ENCODE data around the gene FGF9.

FGF9 gene

GRCh38 chr13:21674490-21675009 lies 3.7 kb downstream of the FGF9 start:
- no peak for DNase-seq (ENCODE audit: low read depth, low spot score)

- DNase-seq (ENCODE audit: low read depth, low spot score), result no peak
Observed at GRCh38 chr13:21675095-21675991, 4.5 kb downstream of the FGF9 start.

- DNase-seq (ENCODE audit: low read depth, low spot score), result no peak
Observed at GRCh38 chr13:21676611-21677021, 5.7 kb downstream of the FGF9 start.

GRCh38 chr13:21677075-21677623 lies 6.3 kb downstream of the FGF9 start:
- no peak for DNase-seq (ENCODE audit: low read depth, low spot score)

- DNase-seq (ENCODE audit: low read depth, low spot score), result no peak
Observed at GRCh38 chr13:21683034-21683733, 12.3 kb downstream of the FGF9 start.

GRCh38 chr13:21684576-21684975 lies 13.7 kb downstream of the FGF9 start:
- DNase-seq (ENCODE audit: low read depth, low spot score), result no peak

GRCh38 chr13:21685485-21686064 lies 14.7 kb downstream of the FGF9 start:
- no peak for DNase-seq (ENCODE audit: low read depth, low spot score)

- DNase-seq (ENCODE audit: low read depth, low spot score), result no peak
Observed at GRCh38 chr13:21686751-21687391, 16.0 kb downstream of the FGF9 start.

- DNase-seq (ENCODE audit: low read depth, low spot score), result no peak
Observed at GRCh38 chr13:21688056-21688455, 17.2 kb downstream of the FGF9 start.

GRCh38 chr13:21689097-21689496 lies 18.2 kb downstream of the FGF9 start:
- no peak for DNase-seq (ENCODE audit: low read depth, low spot score)

GRCh38 chr13:21690955-21691354 lies 20.1 kb downstream of the FGF9 start:
- no peak for DNase-seq (ENCODE audit: low read depth, low spot score)

- no peak for DNase-seq (ENCODE audit: low read depth, low spot score)
Observed at GRCh38 chr13:21691500-21691899, 20.6 kb downstream of the FGF9 start.

- DNase-seq (ENCODE audit: low read depth, low spot score), result no peak
Observed at GRCh38 chr13:21691928-21692327, 21.1 kb downstream of the FGF9 start.

- DNase-seq (ENCODE audit: low read depth, low spot score), result no peak
Observed at GRCh38 chr13:21694831-21695230, 24.0 kb downstream of the FGF9 start.

- DNase-seq (ENCODE audit: low read depth, low spot score), result no peak
Observed at GRCh38 chr13:21695546-21695945, 24.7 kb downstream of the FGF9 start.

GRCh38 chr13:21696865-21697448 lies 26.1 kb downstream of the FGF9 start:
- no peak for DNase-seq (ENCODE audit: low read depth, low spot score)

GRCh38 chr13:21698817-21699679 lies 28.2 kb downstream of the FGF9 start:
- no peak for DNase-seq (ENCODE audit: low read depth, low spot score)

- DNase-seq (ENCODE audit: low read depth, low spot score), result no peak
Observed at GRCh38 chr13:21701460-21701859, 30.6 kb downstream of the FGF9 start.

- no peak for DNase-seq (ENCODE audit: low read depth, low spot score)
Observed at GRCh38 chr13:21703846-21704245, 33.0 kb downstream of the FGF9 start.

- no peak for DNase-seq (ENCODE audit: low read depth, low spot score)
Observed at GRCh38 chr13:21707586-21707985, 36.7 kb downstream of the FGF9 start.
